CD4-positive, CD25-positive, alpha-beta regulatory T cell (primary cell): ENCODE data around the gene TRIM7. TPM values are rescaled to one million over a fixed set of nuclear protein-coding genes. Genes with fewer than 3 reads are reported as not detected.
"Not testable (repeated sequence)": the region's sequence is repeated elsewhere in the genome, so short reads cannot be mapped to it uniquely, and the experiment has no call there.

Source experiments
- ATAC-seq, 2 donors: fragments of 150-1000 bp; cut with Tn5 transposase; one replicate each; pipeline ENCODE4 v1.10.0; 2021; ENCODE audit warnings: low read depth in 2 of 2, moderate number of reproducible peaks in 2 of 2, moderate library complexity in 1 of 2
- DNase-seq, 3 donors: peaks; one replicate each; pipeline versions ENCODE4 v3.0.0 to v3.0.0-alpha.2; 2012 to 2022; ENCODE audit warnings: mixed read lengths in 1 of 3
- H3K27ac ChIP-seq: one replicate; pipeline ENCODE4 v1.7.0; 2013; ENCODE audit warnings: mild to moderate bottlenecking, low read length; ENCODE audit not compliant: insufficient read depth, poor library complexity, severe bottlenecking
- H3K27me3 ChIP-seq: one replicate; pipeline ENCODE4 v1.7.0; 2013; ENCODE audit warnings: low read length; ENCODE audit not compliant: control insufficient read depth, insufficient read depth
- H3K36me3 ChIP-seq: one replicate; pipeline ENCODE4 v1.7.0; 2013; ENCODE audit warnings: mild to moderate bottlenecking, low read length, moderate library complexity; ENCODE audit not compliant: control insufficient read depth, insufficient read depth
- H3K4me1 ChIP-seq: 2 replicates; pipeline ENCODE4 v1.7.0; 2013; ENCODE audit warnings: mild to moderate bottlenecking, low read length; ENCODE audit not compliant: insufficient read depth, control insufficient read depth, poor library complexity, severe bottlenecking
- H3K4me3 ChIP-seq: one replicate; pipeline ENCODE4 v1.7.0; 2013; ENCODE audit warnings: low read depth, mild to moderate bottlenecking, low read length, moderate library complexity
- H3K9me3 ChIP-seq, 2 experiments: 1 replicate in 1 of 2; 2 replicates in 1 of 2; pipeline ENCODE4 v1.7.0; 2013; ENCODE audit warnings: low read length in 2 of 2, mild to moderate bottlenecking in 1 of 2, moderate library complexity in 1 of 2; ENCODE audit not compliant: control insufficient read depth in 2 of 2
- H3K27ac Mint-ChIP-seq, 3 donors: one replicate each; pipeline ENCODE4 v1.8.0; 2020 to 2022; ENCODE audit warnings: mild to moderate bottlenecking in 3 of 3, mixed read lengths in 3 of 3, moderate library complexity in 2 of 3
- H3K27me3 Mint-ChIP-seq: one replicate; pipeline ENCODE4 v1.8.0; 2022; ENCODE audit warnings: mild to moderate bottlenecking, mixed read lengths
- H3K36me3 Mint-ChIP-seq: one replicate; pipeline ENCODE4 v1.8.0; 2020; ENCODE audit warnings: mixed read lengths
- H3K4me1 Mint-ChIP-seq, 4 donors: one replicate each; pipeline ENCODE4 v1.8.0; 2020 to 2022; ENCODE audit warnings: mixed read lengths in 4 of 4, mild to moderate bottlenecking in 1 of 4
- H3K4me3 Mint-ChIP-seq, 4 donors: one replicate each; pipeline ENCODE4 v1.8.0; 2020 to 2022; ENCODE audit warnings: mild to moderate bottlenecking in 4 of 4, mixed read lengths in 4 of 4, moderate library complexity in 3 of 4
- H3K9me3 Mint-ChIP-seq, 7 donors: one replicate each; pipeline ENCODE4 v1.8.0; 2020 to 2022; ENCODE audit warnings: mixed read lengths in 7 of 7, mild to moderate bottlenecking in 3 of 7, moderate library complexity in 2 of 7
- polyA plus RNA-seq, 4 donors: library from polyadenylated mRNA; unstranded; fragments of 300-500 nt; fragmentation: Illumina TruSeq; gene quantifications; one replicate each; pipeline ENCODE4 v1.2.3, GENCODE V29; 2021
- total RNA-seq: library from RNA; stranded (reverse); gene quantifications from one replicate; pipeline ENCODE4 v1.2.3, GENCODE V29; 2022

The TRIM7 gene
- total and polyA plus RNA-seq, 5 donors from 2014 or later, result 0.16 to 0.72 (median 0.47) TPM; not detected in 2

GRCh38 chr5:181163487-181164075 is 41.4 kb downstream of the TRIM7 start:
- DNase-seq (no peak), ATAC-seq (no peak)
- Mint-ChIP-seq H3K36me3 (no peaks in the 10 kb centered on the region), H3K4me1 (peaks cover 10 to 34% (median 15%) of the 10 kb centered on the region in 4 donors), H3K4me3 (peak overlapping the region; percentile 24 to 75 (median 69)), H3K27ac (peak overlapping the region in 2 of 3 donors; percentile 43 to 85), H3K27me3 (peaks cover 55% of the 10 kb centered on the region), H3K9me3 (peaks cover 0 to 6% (median 0%) of the 10 kb centered on the region in 7 donors)
- no peaks in the 10 kb centered on the region for H3K36me3 ChIP-seq
- H3K4me1 ChIP-seq, result peaks cover 15% of the 10 kb centered on the region
- H3K27ac ChIP-seq, result no peak overlapping the region
- H3K4me3 ChIP-seq, result no peak overlapping the region
- H3K27me3 ChIP-seq, result peaks cover 13% of the 10 kb centered on the region
- no peaks in the 10 kb centered on the region for H3K9me3 ChIP-seq

- Histone ChIP-seq H3K9me3 (no peaks in the 10 kb centered on the region), H3K27me3 (no peaks in the 10 kb centered on the region), H3K27ac (peak overlapping the region; percentile 78), H3K4me1 (peaks cover 11% of the 10 kb centered on the region), H3K4me3 (peak overlapping the region; percentile 44), H3K36me3 (no peaks in the 10 kb centered on the region)
- ATAC-seq, result no peak
- Mint-ChIP-seq H3K27me3 (peaks cover 45% of the 10 kb centered on the region), H3K4me3 (peak overlapping the region; percentile 38 to 77 (median 58)), H3K36me3 (no peaks in the 10 kb centered on the region), H3K9me3 (peaks cover 0 to 6% (median 0%) of the 10 kb centered on the region in 7 donors), H3K4me1 (peaks cover 6 to 20% (median 13%) of the 10 kb centered on the region in 4 donors), H3K27ac (peak overlapping the region in 2 of 3 donors; percentile 91)
- no peak for DNase-seq
Measured at GRCh38 chr5:181161534-181162175, 43.3 kb downstream of the TRIM7 start.

GRCh38 chr5:181160755-181161533 is 44.1 kb downstream of the TRIM7 start:
- H3K9me3 ChIP-seq, H3K27me3 ChIP-seq, H3K9me3 Mint-ChIP-seq, H3K36me3 Mint-ChIP-seq, H3K36me3 ChIP-seq: not testable (repeated sequence)
- Histone ChIP-seq H3K27ac (peak overlapping the region; percentile 78), H3K4me3 (peak overlapping the region; percentile 44), H3K4me1 (peaks cover 11% of the 10 kb centered on the region)
- H3K4me1 Mint-ChIP-seq, result peaks cover 6 to 16% (median 11%) of the 10 kb centered on the region in 4 donors
- peak overlapping the region in 2 of 3 donors; percentile 91 to 99 for H3K27ac Mint-ChIP-seq
- peaks cover 39% of the 10 kb centered on the region for H3K27me3 Mint-ChIP-seq
- DNase-seq (peak; percentile 53 to 75 (median 62)), ATAC-seq (peak in 1 of 2 donors; percentile 25)
- peak overlapping the region; percentile 24 to 84 (median 77) for H3K4me3 Mint-ChIP-seq

- Histone ChIP-seq H3K27me3 (no peaks in the 10 kb centered on the region), H3K4me3 (peak overlapping the region; percentile 43), H3K36me3 (no peaks in the 10 kb centered on the region), H3K4me1 (peaks cover 11% of the 10 kb centered on the region), H3K27ac (peak overlapping the region; percentile 97), H3K9me3 (no peaks in the 10 kb centered on the region)
- peaks cover 0 to 4% (median 0%) of the 10 kb centered on the region in 7 donors for H3K9me3 Mint-ChIP-seq
- peaks cover 2 to 16% (median 11%) of the 10 kb centered on the region in 4 donors for H3K4me1 Mint-ChIP-seq
- DNase-seq, result peak; percentile 73 to 85 (median 83)
- H3K27ac Mint-ChIP-seq, result peak overlapping the region; percentile 52 to 99 (median 90)
- peak; percentile 57 to 76 for ATAC-seq
- no peaks in the 10 kb centered on the region for H3K36me3 Mint-ChIP-seq
- H3K4me3 Mint-ChIP-seq, result peak overlapping the region; percentile 83 to 94 (median 84)
- peaks cover 37% of the 10 kb centered on the region for H3K27me3 Mint-ChIP-seq
Measured at GRCh38 chr5:181160152-181160754, 44.7 kb downstream of the TRIM7 start.

GRCh38 chr5:181159286-181160151 is 45.5 kb downstream of the TRIM7 start:
- Mint-ChIP-seq H3K4me3 (peak overlapping the region; percentile 57 to 86 (median 77)), H3K27ac (peak overlapping the region; percentile 39 to 99 (median 91)), H3K36me3 (no peaks in the 10 kb centered on the region), H3K9me3 (peaks cover 0 to 4% (median 0%) of the 10 kb centered on the region in 7 donors), H3K27me3 (peaks cover 34% of the 10 kb centered on the region), H3K4me1 (peaks cover 0 to 16% (median 11%) of the 10 kb centered on the region in 4 donors)
- H3K4me1 ChIP-seq, result peaks cover 11% of the 10 kb centered on the region
- ATAC-seq (peak; percentile 78 to 82), DNase-seq (peak; percentile 82 to 87 (median 86))
- peak overlapping the region; percentile 43 for H3K4me3 ChIP-seq
- peak overlapping the region; percentile 97 for H3K27ac ChIP-seq
- H3K9me3 ChIP-seq, result no peaks in the 10 kb centered on the region
- H3K36me3 ChIP-seq, result no peaks in the 10 kb centered on the region
- H3K27me3 ChIP-seq, result no peaks in the 10 kb centered on the region

GRCh38 chr5:181158869-181159268 is 46.1 kb downstream of the TRIM7 start:
- Mint-ChIP-seq H3K4me1 (peaks cover 0 to 19% (median 11%) of the 10 kb centered on the region in 4 donors), H3K9me3 (peaks cover 0 to 4% (median 0%) of the 10 kb centered on the region in 7 donors), H3K36me3 (no peaks in the 10 kb centered on the region), H3K27me3 (peaks cover 28% of the 10 kb centered on the region), H3K27ac (peak overlapping the region in 1 of 3 donors; percentile 99), H3K4me3 (peak overlapping the region in 3 of 4 donors; percentile 57 to 86 (median 84))
- Histone ChIP-seq H3K9me3 (no peaks in the 10 kb centered on the region), H3K4me1 (peaks cover 11% of the 10 kb centered on the region), H3K27ac (no peak overlapping the region), H3K27me3 (no peaks in the 10 kb centered on the region), H3K36me3 (no peaks in the 10 kb centered on the region), H3K4me3 (no peak overlapping the region)
- DNase-seq, result no peak
- no peak for ATAC-seq
